Fibroblast of skin of right quadriceps (primary cell): Measurements from ENCODE around the gene HOXB4.

Source experiments
- DNase-seq: peaks from one replicate; pipeline ENCODE4 v3.0.0-alpha.2; 2013

Gene HOXB4

DNA sequence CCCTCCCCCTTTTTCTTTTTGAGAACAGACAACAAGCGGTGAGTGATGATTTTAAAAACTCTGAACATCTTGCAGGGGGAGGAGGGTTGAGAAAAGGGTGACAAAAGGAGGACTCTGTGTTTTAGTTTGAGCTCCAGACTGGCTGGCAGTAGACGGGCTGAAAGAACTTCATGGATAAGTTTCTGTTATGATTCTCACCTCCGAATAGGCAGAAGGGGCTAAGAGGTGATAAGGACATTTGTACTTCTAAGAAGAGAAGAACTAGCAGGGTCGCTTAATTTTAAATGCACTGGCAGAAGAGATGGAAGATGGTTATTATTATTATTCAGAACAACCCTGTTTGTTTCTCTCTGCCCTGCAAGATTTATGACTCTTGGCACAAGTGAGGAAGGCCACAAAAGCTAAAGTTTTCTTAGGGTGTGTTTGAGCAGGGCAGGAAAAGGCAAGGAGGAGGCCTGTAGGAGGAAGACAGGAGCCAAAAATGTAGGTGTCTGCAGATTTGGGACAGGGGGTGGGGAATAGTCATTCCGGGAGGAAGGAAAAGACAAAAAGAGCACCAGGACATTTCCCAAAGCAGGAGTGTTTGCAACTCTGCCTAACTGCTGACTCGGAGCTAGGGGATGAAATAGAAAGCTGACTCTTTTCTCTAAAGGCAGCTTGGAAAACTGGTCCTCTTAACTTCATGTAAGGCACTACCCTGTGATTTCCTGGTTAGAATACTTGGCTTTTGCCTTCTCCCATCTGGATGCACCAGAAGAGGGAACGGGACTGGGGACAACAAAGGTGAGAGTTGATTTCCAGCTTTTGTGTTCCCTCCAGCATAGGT, 21.4 kb downstream of the HOXB4 start:
- DNase-seq, result no peak

- no peak for DNase-seq
Observed at GRCh38 chr17:48556229-48556575, 21.9 kb downstream of the HOXB4 start.

- DNase-seq, result peak; percentile 96
Observed at GRCh38 chr17:48555258-48556228, 22.6 kb downstream of the HOXB4 start.

GRCh38 chr17:48554412-48555257, 23.5 kb downstream of the HOXB4 start:
- no peak for DNase-seq

DNA sequence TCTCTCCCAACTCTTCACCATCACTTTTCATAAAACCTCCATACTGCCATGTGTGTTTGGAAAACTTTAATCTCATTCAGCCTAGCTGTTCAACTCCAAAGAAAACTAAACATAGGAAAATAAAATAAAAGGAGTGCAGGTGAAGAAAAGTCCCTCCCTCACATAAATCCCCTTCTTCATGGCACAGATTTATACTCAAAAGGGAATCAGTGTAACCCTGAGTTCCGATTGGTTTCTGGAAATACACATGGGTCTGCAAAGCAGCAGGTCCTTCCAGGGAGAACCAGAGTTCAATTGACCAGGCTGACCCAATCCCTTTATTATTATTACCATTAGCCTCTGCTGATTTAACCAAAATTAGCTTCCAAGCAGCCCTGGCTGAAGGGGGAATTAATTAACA, 24.3 kb downstream of the HOXB4 start:
- no peak for DNase-seq

GRCh38 chr17:48553190-48553547, 25.0 kb downstream of the HOXB4 start:
- DNase-seq, result no peak

GRCh38 chr17:48552466-48553189, 25.5 kb downstream of the HOXB4 start:
- DNase-seq, result no peak

GRCh38 chr17:48551596-48552465, 26.3 kb downstream of the HOXB4 start:
- DNase-seq, result no peak

DNA sequence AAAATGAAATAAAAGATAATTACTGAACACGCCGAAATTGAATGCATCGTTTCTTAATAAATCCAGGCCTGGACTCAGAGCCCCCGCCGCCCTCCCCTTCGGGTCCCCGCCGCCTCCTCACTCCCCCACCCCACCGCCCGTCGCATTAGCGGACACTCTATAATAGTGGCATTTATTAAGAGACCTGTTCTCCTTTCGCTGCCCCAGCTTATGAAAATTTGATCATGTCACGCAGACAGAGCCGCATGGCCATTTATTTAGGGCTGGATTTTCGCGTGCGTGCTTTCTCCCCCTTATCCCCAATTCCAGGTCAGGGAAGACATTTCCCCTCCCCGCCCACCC, 27.0 kb downstream of the HOXB4 start:
- DNase-seq, result no peak

DNA sequence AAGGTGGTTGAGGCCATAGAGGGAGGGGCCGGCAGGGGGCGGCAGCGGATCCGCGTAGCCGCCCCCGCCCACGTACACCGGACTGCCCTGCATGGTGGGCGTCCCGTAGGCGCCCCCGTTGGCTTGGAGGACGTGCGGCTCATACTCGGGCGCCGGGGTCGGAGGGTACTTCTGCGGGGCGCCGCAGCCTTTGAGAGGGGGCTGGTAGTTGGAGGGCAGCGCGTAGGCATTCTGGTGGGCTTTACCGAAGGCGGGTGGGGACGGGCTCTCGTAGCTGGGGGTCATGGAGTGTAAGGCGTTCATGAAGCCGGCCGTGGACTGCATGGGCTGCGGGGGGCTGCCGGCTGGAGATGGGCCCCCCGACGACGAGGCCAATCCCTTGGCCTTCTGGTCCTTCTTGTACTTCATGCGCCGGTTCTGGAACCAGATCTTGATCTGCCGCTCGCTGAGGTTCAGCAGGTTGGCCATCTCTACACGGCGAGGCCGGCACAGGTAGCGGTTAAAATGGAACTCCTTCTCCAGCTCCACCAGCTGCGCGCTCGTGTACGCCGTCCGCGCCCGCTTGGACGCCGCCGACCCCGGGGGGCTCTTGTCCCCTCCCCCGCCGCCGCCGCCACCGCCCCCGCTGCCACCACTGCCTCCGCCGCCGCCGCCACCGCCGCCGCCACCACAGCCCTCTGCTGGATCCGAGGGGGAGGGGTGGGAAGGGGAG, 27.5 kb downstream of the HOXB4 start:
- no peak for DNase-seq

DNA sequence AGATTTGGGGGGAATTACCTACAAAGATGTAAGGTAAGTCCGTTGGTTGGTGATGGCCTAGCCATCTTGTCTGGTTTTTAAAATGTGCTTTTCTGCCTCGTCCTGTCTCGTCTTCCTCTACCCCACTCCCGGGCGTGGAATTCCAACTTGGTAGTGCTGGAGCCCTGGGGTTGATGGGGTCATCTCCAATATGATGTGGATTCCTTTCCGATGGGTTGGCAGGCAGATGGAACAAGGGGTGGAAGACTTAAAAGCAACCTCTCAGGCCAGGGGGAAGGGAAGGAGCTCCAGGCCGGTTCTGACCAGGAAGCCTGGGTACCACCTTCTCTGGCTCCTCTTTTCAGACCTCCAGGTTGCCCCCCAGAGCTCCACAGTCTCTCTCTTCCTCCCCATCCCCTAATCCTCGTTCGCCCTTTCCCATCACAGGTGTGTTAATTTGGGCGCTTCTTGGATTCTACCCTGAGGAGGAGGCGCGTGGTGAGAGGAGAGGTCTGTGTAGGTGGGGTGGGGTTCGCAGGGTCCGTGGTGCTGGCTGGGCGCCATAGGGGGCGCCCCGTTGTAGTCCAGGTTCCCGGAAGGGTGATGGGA, 28.1 kb downstream of the HOXB4 start:
- DNase-seq, result no peak

DNA sequence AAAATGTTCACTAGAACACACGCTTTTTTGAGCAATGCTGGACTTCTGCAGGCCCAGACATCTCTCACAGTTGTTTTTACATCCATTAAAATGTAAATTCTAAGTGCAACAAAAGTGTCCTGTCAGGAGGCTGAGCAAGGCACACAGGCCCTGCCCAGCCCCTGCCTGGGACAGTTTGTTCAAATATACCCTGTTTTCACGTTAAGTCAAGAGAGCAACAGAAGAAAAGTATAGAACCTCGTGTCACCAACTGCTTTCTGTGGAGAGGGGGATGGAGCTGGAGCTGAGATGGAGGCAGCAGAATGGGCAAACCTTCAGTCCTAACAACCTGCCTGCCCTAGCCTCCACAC, 28.9 kb downstream of the HOXB4 start:
- DNase-seq, result no peak

GRCh38 chr17:48548523-48549280, 29.4 kb downstream of the HOXB4 start:
- DNase-seq, result no peak

- peak; percentile 74 for DNase-seq
Observed at GRCh38 chr17:48547808-48548522, 30.2 kb downstream of the HOXB4 start.

DNA sequence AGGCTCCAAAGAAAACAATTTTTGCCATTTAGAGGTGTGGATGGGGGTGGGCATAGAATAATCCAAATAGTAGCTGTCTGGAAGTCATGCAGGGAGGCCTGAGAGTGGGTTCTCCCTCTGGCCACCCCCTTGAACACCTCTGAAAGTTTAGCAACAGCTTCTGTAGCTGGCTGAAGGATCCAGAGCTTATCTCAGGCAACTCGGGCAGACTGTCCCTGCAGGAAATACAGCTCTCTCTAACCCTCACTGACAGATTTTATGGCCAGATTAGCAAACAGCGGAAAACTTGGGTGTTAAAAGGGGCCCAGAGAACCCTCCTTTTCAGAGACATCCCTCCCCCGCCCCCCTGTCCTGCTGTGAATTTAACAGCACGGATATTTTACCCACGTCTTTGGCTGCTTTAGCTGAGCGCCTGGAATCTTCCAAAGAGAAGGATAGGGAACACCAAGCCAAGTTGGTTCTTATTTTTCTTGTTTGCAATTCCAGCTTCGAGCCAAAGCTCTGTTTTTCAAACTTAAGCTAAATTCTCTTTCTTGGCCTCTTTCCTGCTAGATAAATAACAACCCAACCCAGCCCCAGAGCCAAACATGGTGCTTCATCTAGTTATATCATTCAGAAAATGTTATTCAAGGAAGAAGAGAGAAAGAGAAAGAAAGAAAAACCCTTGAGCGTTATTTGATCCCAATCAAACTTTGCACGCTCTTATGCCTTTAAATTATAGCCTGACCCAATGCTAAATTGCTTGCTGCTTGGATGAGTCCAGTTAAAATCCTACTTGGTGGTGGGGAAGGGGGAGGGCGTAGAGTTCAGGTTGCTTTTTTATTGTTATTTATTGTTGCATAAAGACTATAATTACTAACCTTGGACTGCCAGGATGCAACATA, 31.0 kb downstream of the HOXB4 start:
- DNase-seq, result peak; percentile 81

DNA sequence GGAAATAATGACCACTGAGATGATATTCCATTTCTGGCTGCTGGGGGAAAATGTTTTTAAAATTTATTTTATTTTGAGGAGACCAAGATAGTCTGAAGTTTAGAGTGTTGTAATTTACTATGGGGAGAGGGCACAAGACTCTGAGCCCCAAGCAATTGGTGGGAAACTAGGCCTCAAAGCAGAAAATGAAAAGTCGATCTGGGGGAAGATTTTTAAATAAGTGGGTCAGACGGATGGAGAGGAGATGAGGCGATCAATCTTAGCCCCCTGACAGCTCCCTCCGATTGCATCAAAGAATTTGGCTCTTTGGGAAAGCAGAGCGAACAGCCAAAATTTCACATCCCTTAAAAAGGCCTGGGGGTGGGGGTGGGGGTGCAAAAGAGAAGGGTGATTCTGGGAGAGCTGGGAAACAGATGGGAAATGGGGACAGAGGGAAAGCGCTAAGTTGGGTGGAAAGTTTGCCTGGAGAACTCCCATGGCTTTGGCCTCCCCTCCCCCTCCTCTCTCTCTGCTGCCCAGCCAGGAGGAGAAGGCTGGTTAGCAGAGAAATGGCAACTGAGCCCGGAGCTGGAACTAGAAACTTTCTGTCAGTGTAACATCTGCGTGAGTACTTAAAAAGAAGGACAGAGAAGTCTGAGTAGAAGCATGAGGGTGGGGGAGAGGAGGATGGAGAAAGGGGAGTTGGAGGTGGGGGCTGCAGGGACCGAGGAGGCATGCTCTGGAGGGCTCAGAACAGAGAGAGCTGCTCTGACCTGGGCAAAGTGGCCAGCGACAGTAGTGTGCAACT, 31.8 kb downstream of the HOXB4 start:
- DNase-seq, result peak; percentile 57

GRCh38 chr17:48545539-48545938, 32.6 kb downstream of the HOXB4 start:
- DNase-seq, result no peak
